ENCODE measurements around the gene SNX20. TPM values are rescaled to one million over a fixed set of nuclear protein-coding genes. Genes with fewer than 3 reads are reported as not detected.

The SNX20 gene
- total RNA-seq, 1 donor from 2014 or later, result 0.69 TPM

DNA sequence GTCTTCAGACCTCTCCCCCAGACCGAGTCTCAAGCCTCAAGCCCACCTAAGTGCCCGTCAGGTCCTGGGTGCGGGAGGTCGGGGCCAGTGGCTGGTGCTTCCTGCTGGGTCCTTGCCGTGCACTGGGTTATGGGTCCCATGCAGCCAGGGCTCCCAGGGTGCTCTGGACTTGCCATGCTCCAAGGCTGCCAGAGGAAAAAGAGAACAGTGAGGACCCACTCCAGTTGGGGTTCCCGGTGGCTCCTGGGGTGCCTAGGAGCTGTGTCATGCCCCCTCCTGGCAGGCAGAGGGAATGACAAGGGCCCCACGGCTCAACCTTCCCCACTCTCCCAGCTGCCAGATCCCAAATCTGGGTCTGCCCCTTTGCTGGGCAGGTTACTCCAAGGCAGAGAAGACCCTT, 3.8 kb downstream of the SNX20 start:
- Histone ChIP-seq H3K36me3 (peaks cover 7% of the 10 kb centered on the region), H3K4me1 (no peaks in the 10 kb centered on the region), H3K4me3 (no peak overlapping the region), H3K9me3 (replicated peaks) (peaks cover 21% of the 10 kb centered on the region), H3K27me3 (ENCODE audit: low read depth) (peaks cover 54% of the 10 kb centered on the region), H3K27ac (replicated peaks) (no peak overlapping the region)
- TF ChIP-seq, protein P1, sequence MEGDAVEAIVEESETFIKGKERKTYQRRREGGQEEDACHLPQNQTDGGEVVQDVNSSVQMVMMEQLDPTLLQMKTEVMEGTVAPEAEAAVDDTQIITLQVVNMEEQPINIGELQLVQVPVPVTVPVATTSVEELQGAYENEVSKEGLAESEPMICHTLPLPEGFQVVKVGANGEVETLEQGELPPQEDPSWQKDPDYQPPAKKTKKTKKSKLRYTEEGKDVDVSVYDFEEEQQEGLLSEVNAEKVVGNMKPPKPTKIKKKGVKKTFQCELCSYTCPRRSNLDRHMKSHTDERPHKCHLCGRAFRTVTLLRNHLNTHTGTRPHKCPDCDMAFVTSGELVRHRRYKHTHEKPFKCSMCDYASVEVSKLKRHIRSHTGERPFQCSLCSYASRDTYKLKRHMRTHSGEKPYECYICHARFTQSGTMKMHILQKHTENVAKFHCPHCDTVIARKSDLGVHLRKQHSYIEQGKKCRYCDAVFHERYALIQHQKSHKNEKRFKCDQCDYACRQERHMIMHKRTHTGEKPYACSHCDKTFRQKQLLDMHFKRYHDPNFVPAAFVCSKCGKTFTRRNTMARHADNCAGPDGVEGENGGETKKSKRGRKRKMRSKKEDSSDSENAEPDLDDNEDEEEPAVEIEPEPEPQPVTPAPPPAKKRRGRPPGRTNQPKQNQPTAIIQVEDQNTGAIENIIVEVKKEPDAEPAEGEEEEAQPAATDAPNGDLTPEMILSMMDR (IDR thresholded peaks at IDR 0.05; ENCODE audit: borderline replicate concordance), result peak; percentile 37
- intact Hi-C loops (cut with micrococcal nuclease), result no loop called here
- DNase-seq, result no peak

DNA sequence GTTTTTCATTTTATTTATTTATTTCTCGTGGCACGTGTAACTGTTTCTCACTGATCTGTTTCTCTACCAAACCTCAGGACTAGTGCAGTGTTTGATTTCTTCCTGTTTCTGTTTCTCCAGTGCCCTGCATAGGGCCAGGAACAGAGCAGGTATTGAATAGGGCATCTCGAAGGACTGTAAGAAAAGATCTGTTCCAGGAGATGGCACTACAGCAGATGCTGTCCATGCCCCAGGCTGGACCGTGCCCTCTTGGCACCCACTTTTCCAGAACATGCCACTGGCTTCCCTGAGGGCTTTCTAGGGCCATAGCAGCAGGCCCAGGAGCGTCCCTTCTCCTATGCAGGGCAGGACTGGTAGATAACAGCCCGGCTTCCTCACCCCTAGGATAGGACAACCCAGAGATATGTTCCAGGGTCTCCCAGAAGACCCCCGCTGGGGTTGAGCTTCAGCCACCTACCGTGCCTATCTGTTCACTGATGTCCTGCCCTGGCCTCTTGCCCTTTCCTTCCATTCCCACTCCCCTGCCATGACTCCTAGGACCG, 4.4 kb downstream of the SNX20 start:
- intact Hi-C loops (cut with micrococcal nuclease), result no loop called here
- Histone ChIP-seq H3K27ac (replicated peaks) (no peak overlapping the region), H3K27me3 (ENCODE audit: low read depth) (peaks cover 54% of the 10 kb centered on the region), H3K36me3 (peaks cover 7% of the 10 kb centered on the region), H3K9me3 (replicated peaks) (peaks cover 26% of the 10 kb centered on the region), H3K4me1 (no peaks in the 10 kb centered on the region), H3K4me3 (no peak overlapping the region)
- TF ChIP-seq, protein P1 (IDR thresholded peaks at IDR 0.05; ENCODE audit: borderline replicate concordance), result no peak
- DNase-seq, result no peak

DNA sequence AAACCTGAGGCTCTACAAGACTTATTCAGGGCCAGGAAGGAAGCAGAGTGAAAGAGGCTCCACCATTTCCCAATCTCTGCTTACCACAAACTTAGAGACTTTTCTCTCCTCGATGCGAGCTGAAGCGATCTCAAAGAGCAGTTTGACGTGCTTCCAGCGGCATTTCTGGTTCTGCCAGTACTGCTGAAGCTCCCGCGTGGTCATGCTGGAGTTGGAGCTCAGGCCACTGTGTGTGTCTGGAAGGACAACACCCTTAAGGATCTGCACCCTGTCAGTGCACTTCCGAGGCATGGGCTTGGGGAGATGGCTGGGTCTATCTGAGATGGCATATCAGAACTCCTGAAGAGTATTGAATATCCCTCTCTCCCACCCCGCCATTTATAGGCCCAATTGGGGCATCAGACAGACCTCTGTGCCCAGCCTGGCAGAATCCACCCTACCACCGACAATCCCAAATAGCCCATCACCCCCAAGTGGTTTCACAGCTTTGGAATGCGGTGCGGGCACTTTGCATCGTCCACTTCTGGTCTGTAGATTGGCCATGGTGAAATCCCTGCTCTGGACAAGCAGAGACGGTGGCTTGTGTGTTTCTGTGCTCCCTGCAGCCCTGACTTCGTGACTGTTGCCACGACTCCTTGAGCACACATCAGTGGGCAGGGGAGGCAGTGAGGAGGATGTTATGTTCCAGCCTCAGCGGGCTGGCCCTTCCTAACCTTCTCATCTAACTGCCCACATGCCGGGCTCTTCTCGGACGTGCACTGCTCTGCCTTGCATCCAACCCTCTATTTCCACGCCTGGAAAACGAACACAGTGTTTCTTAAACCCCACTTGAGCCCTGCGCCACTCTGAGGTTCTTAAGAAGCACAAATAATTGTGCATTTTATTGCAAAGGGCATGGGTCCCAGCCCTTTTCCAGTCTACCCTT, 5.2 kb downstream of the SNX20 start:
- Histone ChIP-seq H3K4me3 (no peak overlapping the region), H3K4me1 (no peaks in the 10 kb centered on the region), H3K27ac (replicated peaks) (no peak overlapping the region), H3K27me3 (ENCODE audit: low read depth) (peaks cover 49% of the 10 kb centered on the region), H3K36me3 (peaks cover 7% of the 10 kb centered on the region), H3K9me3 (replicated peaks) (peaks cover 34% of the 10 kb centered on the region)
- intact Hi-C loops (cut with micrococcal nuclease), result no loop called here
- TF ChIP-seq, protein P1 (IDR thresholded peaks at IDR 0.05; ENCODE audit: borderline replicate concordance), result no peak
- DNase-seq, result no peak

DNA sequence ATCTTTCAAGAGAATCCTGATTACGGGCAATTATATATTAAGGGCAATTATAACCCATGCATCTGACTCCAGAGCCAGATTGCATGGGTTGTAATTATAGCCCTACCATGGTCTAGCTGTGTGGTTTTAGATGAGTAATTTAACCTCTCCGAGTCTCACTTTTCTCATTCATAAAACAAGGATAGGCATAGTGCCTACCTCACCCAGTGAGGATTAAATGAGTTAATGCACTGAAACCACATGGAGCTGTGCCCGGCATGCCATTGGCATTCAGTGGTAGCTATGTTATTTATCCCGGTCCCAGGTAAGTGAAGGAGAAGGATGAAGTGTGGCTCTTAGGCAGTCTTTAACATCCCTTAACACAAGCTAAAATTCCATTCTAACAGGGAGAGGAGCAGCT, 6.3 kb downstream of the SNX20 start:
- Histone ChIP-seq H3K27ac (replicated peaks) (no peak overlapping the region), H3K9me3 (replicated peaks) (peaks cover 34% of the 10 kb centered on the region), H3K4me1 (no peaks in the 10 kb centered on the region), H3K4me3 (no peak overlapping the region), H3K36me3 (peaks cover 7% of the 10 kb centered on the region), H3K27me3 (ENCODE audit: low read depth) (peaks cover 48% of the 10 kb centered on the region)
- intact Hi-C loops (cut with micrococcal nuclease), result no loop called here
- no peak for DNase-seq
- TF ChIP-seq, protein P1 (IDR thresholded peaks at IDR 0.05; ENCODE audit: borderline replicate concordance), result no peak

DNA sequence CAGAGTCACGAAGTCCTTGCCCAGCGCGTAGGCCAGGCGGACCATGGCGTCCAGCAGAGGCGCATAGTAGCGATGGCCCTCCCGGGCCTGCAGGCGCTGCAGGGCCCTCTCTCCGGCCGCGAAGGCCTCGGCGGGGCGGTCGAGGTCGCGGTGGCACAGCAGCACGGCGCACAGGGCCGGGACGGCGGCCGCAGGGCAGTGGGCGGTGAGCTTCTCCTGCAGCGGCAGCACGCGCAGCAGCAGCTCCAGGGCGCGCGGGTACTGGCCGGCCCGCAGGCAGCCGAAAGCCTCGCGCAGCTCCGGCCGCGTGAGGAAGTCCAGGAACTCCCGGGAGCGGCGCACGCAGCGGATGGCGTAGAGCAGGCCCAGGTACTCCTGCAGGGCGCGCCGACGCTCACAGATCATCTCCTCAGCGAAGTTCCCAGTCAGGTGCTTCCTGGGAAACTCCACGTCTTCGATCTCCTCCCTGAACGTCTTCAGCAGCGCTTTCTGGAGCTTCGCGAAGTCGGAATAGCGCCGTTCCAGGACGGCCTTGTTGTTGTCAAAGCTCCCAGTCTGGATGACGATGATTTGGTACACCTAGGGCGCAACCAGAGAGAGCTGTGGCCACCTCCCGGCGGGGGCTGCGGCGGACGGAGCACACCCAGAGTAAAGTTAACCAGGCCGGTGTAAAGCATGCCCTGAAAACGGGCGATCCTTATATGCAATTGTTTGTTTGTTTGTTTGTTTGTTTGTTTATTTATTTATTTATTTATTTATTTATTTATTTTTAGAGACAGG, 7.4 kb downstream of the SNX20 start:
- Histone ChIP-seq H3K36me3 (peaks cover 7% of the 10 kb centered on the region), H3K27ac (replicated peaks) (no peak overlapping the region), H3K27me3 (ENCODE audit: low read depth) (peaks cover 48% of the 10 kb centered on the region), H3K9me3 (replicated peaks) (peaks cover 34% of the 10 kb centered on the region), H3K4me1 (peaks cover 4% of the 10 kb centered on the region), H3K4me3 (no peak overlapping the region)
- TF ChIP-seq, protein P1 (IDR thresholded peaks at IDR 0.05; ENCODE audit: borderline replicate concordance), result no peak
- no peak for DNase-seq
- intact Hi-C loops (cut with micrococcal nuclease), result no loop called here
